Measurements from ENCODE around the gene FOXJ3.

FOXJ3 gene

GRCh38 chr1:42333662-42334239, 1.3 kb downstream of the FOXJ3 start:
- no peak for DNase-seq

GRCh38 chr1:42332877-42333276, 2.2 kb downstream of the FOXJ3 start:
- DNase-seq, result no peak

GRCh38 chr1:42330215-42330614, 4.8 kb downstream of the FOXJ3 start:
- DNase-seq, result no peak

- no peak for DNase-seq
Observed at GRCh38 chr1:42328916-42329496, 6.0 kb downstream of the FOXJ3 start.

- DNase-seq, result no peak
Observed at GRCh38 chr1:42328047-42328625, 6.9 kb downstream of the FOXJ3 start.

- no peak for DNase-seq
Observed at GRCh38 chr1:42325014-42325402, 10.0 kb downstream of the FOXJ3 start.

- DNase-seq, result no peak
Observed at GRCh38 chr1:42324398-42325013, 10.5 kb downstream of the FOXJ3 start.

- DNase-seq, result no peak
Observed at GRCh38 chr1:42323551-42323950, 11.5 kb downstream of the FOXJ3 start.

- DNase-seq, result no peak
Observed at GRCh38 chr1:42322577-42322976, 12.5 kb downstream of the FOXJ3 start.

- no peak for DNase-seq
Observed at GRCh38 chr1:42321731-42322130, 13.3 kb downstream of the FOXJ3 start.

- no peak for DNase-seq
Observed at GRCh38 chr1:42320708-42321107, 14.3 kb downstream of the FOXJ3 start.

GRCh38 chr1:42319871-42320484, 15.1 kb downstream of the FOXJ3 start:
- DNase-seq, result no peak

- no peak for DNase-seq
Observed at GRCh38 chr1:42319128-42319851, 15.7 kb downstream of the FOXJ3 start.

GRCh38 chr1:42318601-42319000, 16.4 kb downstream of the FOXJ3 start:
- DNase-seq, result no peak

GRCh38 chr1:42317308-42317707, 17.7 kb downstream of the FOXJ3 start:
- no peak for DNase-seq

GRCh38 chr1:42316292-42316691, 18.7 kb downstream of the FOXJ3 start:
- DNase-seq, result no peak

- DNase-seq, result no peak
Observed at GRCh38 chr1:42315500-42315899, 19.5 kb downstream of the FOXJ3 start.

GRCh38 chr1:42313970-42314369, 21.1 kb downstream of the FOXJ3 start:
- no peak for DNase-seq

GRCh38 chr1:42312576-42313212, 22.3 kb downstream of the FOXJ3 start:
- DNase-seq, result no peak

GRCh38 chr1:42311897-42312296, 23.1 kb downstream of the FOXJ3 start:
- DNase-seq, result no peak

GRCh38 chr1:42311138-42311537, 23.9 kb downstream of the FOXJ3 start:
- no peak for DNase-seq

GRCh38 chr1:42306977-42307376, 28.1 kb downstream of the FOXJ3 start:
- DNase-seq, result no peak

GRCh38 chr1:42305639-42306038, 29.4 kb downstream of the FOXJ3 start:
- DNase-seq, result no peak
